ENCODE results near the gene MAN1A2.

GRCh38 chr1:117563492-117563875, 196.2 kb downstream of the MAN1A2 start:
- TF ChIP-seq ZEB2 (tag by site-specific recombination; IDR thresholded peaks at IDR 0.05), result no peak
- no peak for TF ChIP-seq CTCF (tag by site-specific recombination; IDR thresholded peaks at IDR 0.05)
- no peak for TF ChIP-seq ZNF274 (IDR thresholded peaks at IDR 0.05; ENCODE audit: low read length)
- TF ChIP-seq ZNF274 (tag by site-specific recombination; IDR thresholded peaks at IDR 0.05; ENCODE audit: borderline replicate concordance), result no peak
- no peak for TF ChIP-seq ZBTB10 (tag by site-specific recombination; IDR thresholded peaks at IDR 0.05)
